NCI-H1436 (cell line): ENCODE data around the gene CARMIL3.
"Not testable (repeated sequence)": the region's sequence is repeated elsewhere in the genome, so short reads cannot be mapped to it uniquely, and the experiment has no call there.

ENCODE experiments used
- DNase-seq: peaks from one replicate; lab custom pipeline; 2025; lab: John Stamatoyannopoulos, UW

CARMIL3 gene

GRCh38 chr14:24095271-24096068 lies 43.7 kb downstream of the CARMIL3 start:
- DNase-seq = no peak

- DNase-seq = no peak
These were observed 44.9 kb downstream of the CARMIL3 start for GRCh38 chr14:24096545-24097181.

GRCh38 chr14:24098229-24098926 lies 46.6 kb downstream of the CARMIL3 start:
- no peak for DNase-seq

GRCh38 chr14:24098927-24099813 lies 47.4 kb downstream of the CARMIL3 start:
- DNase-seq = no peak

GRCh38 chr14:24100197-24100981 lies 48.6 kb downstream of the CARMIL3 start:
- DNase-seq = no peak

GRCh38 chr14:24100982-24101494 lies 49.2 kb downstream of the CARMIL3 start:
- no peak for DNase-seq

- no peak for DNase-seq
These were observed 50.7 kb downstream of the CARMIL3 start for GRCh38 chr14:24102357-24103048.

- DNase-seq = no peak
These were observed 51.6 kb downstream of the CARMIL3 start for GRCh38 chr14:24103451-24103850.

- not testable (repeated sequence) for DNase-seq
These were observed 53.9 kb downstream of the CARMIL3 start for GRCh38 chr14:24105609-24106239.

GRCh38 chr14:24106672-24107271 lies 55.0 kb downstream of the CARMIL3 start:
- no peak for DNase-seq

- no peak for DNase-seq
These were observed 56.6 kb downstream of the CARMIL3 start for GRCh38 chr14:24108336-24108874.

- DNase-seq = no peak
These were observed 58.3 kb downstream of the CARMIL3 start for GRCh38 chr14:24110060-24110459.

GRCh38 chr14:24110523-24110922 lies 58.7 kb downstream of the CARMIL3 start:
- no peak for DNase-seq

GRCh38 chr14:24113379-24113800 lies 61.6 kb downstream of the CARMIL3 start:
- no peak for DNase-seq

GRCh38 chr14:24113801-24114531 lies 62.2 kb downstream of the CARMIL3 start:
- peak; percentile 69 for DNase-seq

- peak; percentile 99 for DNase-seq
These were observed 63.0 kb downstream of the CARMIL3 start, which contains the start of the genes DCAF11 and NRL for GRCh38 chr14:24114532-24115421. Gene DCAF11, plus strand, starts transcription at chr14:24114777. Its CDS starts 818 bp downstream, at chr14:24115595. Gene NRL, minus strand, starts transcription at chr14:24114949. Its CDS starts 32,101 bp downstream, at chr14:24082848.
